Smooth muscle cell (in vitro differentiated cells): ENCODE measurements around the gene PPP1R3C. TPM values are rescaled to one million over a fixed set of nuclear protein-coding genes. Genes with fewer than 3 reads are reported as not detected.

ENCODE experiments used
- DNase-seq: peaks from one replicate; lab custom pipeline; 2025; ENCODE audit not compliant: unreplicated experiment; lab: John Stamatoyannopoulos, UW
- H2AFZ ChIP-seq: fragments of 200-600 bp; sonication (generic); 2 replicates; pipeline ENCODE4 v1.6.0; 2016; ENCODE audit warnings: antibody characterized with exemption, low read depth, mild to moderate bottlenecking
- H3F3A ChIP-seq: fragments of 200-600 bp; sonication (generic); 2 replicates; pipeline ENCODE4 v1.6.0; 2017; ENCODE audit warnings: antibody characterized with exemption, low read depth
- H3K27ac ChIP-seq: fragments of 200-600 bp; sonication (generic); 2 replicates; pipeline ENCODE4 v1.5.1; 2016; ENCODE audit warnings: low read depth, mild to moderate bottlenecking
- H3K27me3 ChIP-seq: fragments of 200-600 bp; sonication (generic); 2 replicates; pipeline ENCODE4 v1.6.1; 2016; ENCODE audit warnings: low read depth, mild to moderate bottlenecking
- H3K36me3 ChIP-seq: fragments of 200-600 bp; sonication (generic); 2 replicates; pipeline ENCODE4 v1.5.1; 2016; ENCODE audit warnings: low read depth
- H3K4me1 ChIP-seq: fragments of 200-600 bp; sonication (generic); 2 replicates; pipeline ENCODE4 v1.5.1; 2016; ENCODE audit warnings: low read depth
- H3K4me2 ChIP-seq: fragments of 200-600 bp; sonication (generic); 2 replicates; pipeline ENCODE4 v1.6.0; 2016; ENCODE audit warnings: mild to moderate bottlenecking
- H3K4me3 ChIP-seq: fragments of 200-600 bp; sonication (generic); 2 replicates; pipeline ENCODE4 v1.5.1; 2016; ENCODE audit warnings: mild to moderate bottlenecking
- H3K79me2 ChIP-seq: fragments of 200-600 bp; sonication (generic); 2 replicates; pipeline ENCODE4 v1.6.0; 2016; ENCODE audit warnings: low read depth, mild to moderate bottlenecking
- H3K9ac ChIP-seq: fragments of 200-600 bp; sonication (generic); 2 replicates; pipeline ENCODE4 v1.6.0; 2016; ENCODE audit warnings: low read depth
- H3K9me3 ChIP-seq: fragments of 200-600 bp; sonication (generic); replicated peaks from 2 replicates; pipeline ENCODE4 v1.5.1; 2016; ENCODE audit warnings: low read depth
- H4K20me1 ChIP-seq: fragments of 200-600 bp; sonication (generic); 2 replicates; pipeline ENCODE4 v1.6.0; 2016; ENCODE audit warnings: low read depth
- CTCF ChIP-seq: fragments of 200-600 bp; sonication (generic); IDR thresholded peaks from 2 replicates; pipeline ENCODE4 v1.5.1; 2017; ENCODE audit warnings: borderline replicate concordance, mild to moderate bottlenecking, antibody characterized with exemption; ENCODE audit not compliant: insufficient read depth, poor library complexity, severe bottlenecking
- WGBS: methylation state at CpG from one replicate; pipeline ENCODE4 v1.1.7; 2016; ENCODE audit warnings: low lambda C conversion rate; 5-methylcytosine and 5-hydroxymethylcytosine counted together
- polyA plus RNA-seq: library from polyadenylated mRNA; unstranded; fragments of >200 nt; fragmentation: Nextera tagmentation; extraction: Ambion mirVana; gene quantifications from 2 replicates; pipeline ENCODE4 v1.2.1, GENCODE V29; 2016
- total RNA-seq: library from RNA; depleted of rRNA; stranded (reverse); fragments of >200 nt; gene quantifications from 2 replicates; pipeline ENCODE4 v1.2.3, GENCODE V29; 2014

PPP1R3C gene
- total and polyA plus RNA-seq, 2 experiments from 2014 or later: 18.2 to 31.6 TPM

GRCh38 chr10:91596825-91597196, 36.1 kb downstream of the PPP1R3C start:
- Histone ChIP-seq H3K9ac (peak overlapping the region; percentile 30), H3K36me3 (no peaks in the 10 kb centered on the region)
- no peak for DNase-seq

GRCh38 chr10:91593834-91594233, 39.0 kb downstream of the PPP1R3C start:
- no peak overlapping the region for H2AFZ ChIP-seq
- H3K36me3 ChIP-seq: no peaks in the 10 kb centered on the region
- no peak overlapping the region for H3K9ac ChIP-seq
- no peak overlapping the region for H3K4me2 ChIP-seq
- H4K20me1 ChIP-seq: no peaks in the 10 kb centered on the region
- no peak for TF ChIP-seq CTCF
- H3K9me3 ChIP-seq: no peaks in the 10 kb centered on the region
- peaks cover 38% of the 10 kb centered on the region for H3F3A ChIP-seq
- DNase-seq: no peak
- WGBS: 75% methylated on average over 2 of the region's 2 CpGs
- H3K4me3 ChIP-seq: no peak overlapping the region
- no peaks in the 10 kb centered on the region for H3K79me2 ChIP-seq
- H3K4me1 ChIP-seq: peaks cover 19% of the 10 kb centered on the region
- no peaks in the 10 kb centered on the region for H3K27me3 ChIP-seq
- H3K27ac ChIP-seq: peak overlapping the region; percentile 32

More at GRCh38 chr10:91596825-91597196, 36.1 kb downstream of the PPP1R3C start:
- Histone ChIP-seq H3K27me3 (no peaks in the 10 kb centered on the region), H2AFZ (peak overlapping the region; percentile 26), H3K9me3 (no peaks in the 10 kb centered on the region), H3F3A (peaks cover 25% of the 10 kb centered on the region), H3K4me2 (peak overlapping the region; percentile 67), H3K79me2 (no peaks in the 10 kb centered on the region), H4K20me1 (no peaks in the 10 kb centered on the region), H3K4me1 (peaks cover 23% of the 10 kb centered on the region), H3K4me3 (no peak overlapping the region), H3K27ac (peak overlapping the region; percentile 92)
- no peak for TF ChIP-seq CTCF
- WGBS: 31% methylated on average over 1 of the region's 1 CpG

- peak overlapping the region; percentile 91 for H3K27ac ChIP-seq
- peaks cover 17% of the 10 kb centered on the region for H3K4me1 ChIP-seq
Observed at GRCh38 chr10:91593366-91593765, 39.5 kb downstream of the PPP1R3C start.

More at GRCh38 chr10:91593366-91593765, 39.5 kb downstream of the PPP1R3C start:
- no peaks in the 10 kb centered on the region for H3K27me3 ChIP-seq
- H3K79me2 ChIP-seq: no peaks in the 10 kb centered on the region
- no peaks in the 10 kb centered on the region for H3K9me3 ChIP-seq
- H2AFZ ChIP-seq: no peak overlapping the region
- H3K4me3 ChIP-seq: no peak overlapping the region
- TF ChIP-seq CTCF: no peak
- WGBS: 91% methylated on average over 8 of the region's 8 CpGs
- no peak for DNase-seq
- H4K20me1 ChIP-seq: no peaks in the 10 kb centered on the region
- no peaks in the 10 kb centered on the region for H3K36me3 ChIP-seq
- H3K9ac ChIP-seq: no peak overlapping the region
- H3K4me2 ChIP-seq: no peak overlapping the region
- peaks cover 43% of the 10 kb centered on the region for H3F3A ChIP-seq
